IMR-90 (cell line): ENCODE results near the gene TCAP. TPM values are rescaled to one million over a fixed set of nuclear protein-coding genes. Genes with fewer than 3 reads are reported as not detected.

Experiments
- RCOR1 ChIP-seq: IDR thresholded peaks from 2 replicates; pipeline ENCODE4 v1.6.1; 2012; ENCODE audit warnings: mild to moderate bottlenecking, low read length, improper control_type of control experiment; ENCODE audit not compliant: insufficient replicate concordance
- polyA plus RNA-seq, 3 experiments: library from polyadenylated mRNA; depleted of rRNA; stranded (reverse); fragments of >200 nt; gene quantifications; 2 replicates each; pipeline ENCODE4 v1.2.3, GENCODE V29; 2012; ENCODE audit warnings: low replicate concordance in 1 of 3
- total RNA-seq: library from RNA; depleted of rRNA; stranded (reverse); fragments of >200 nt; gene quantifications from 2 replicates; pipeline ENCODE4 v1.2.3, GENCODE V29; 2012
- TF ChIP-seq, protein P1 (sequence below): fragments of 150-350 bp; IDR thresholded peaks from 2 replicates; pipeline ENCODE4 v1.6.1; 2016; ENCODE audit warnings: low read depth, mild to moderate bottlenecking, low read length, moderate library complexity, borderline replicate concordance

The TCAP gene
- total and polyA plus RNA-seq, 2 of the 4 experiments (the other 2 are of a cell fraction): under 0.01 to 0.21 TPM

DNA sequence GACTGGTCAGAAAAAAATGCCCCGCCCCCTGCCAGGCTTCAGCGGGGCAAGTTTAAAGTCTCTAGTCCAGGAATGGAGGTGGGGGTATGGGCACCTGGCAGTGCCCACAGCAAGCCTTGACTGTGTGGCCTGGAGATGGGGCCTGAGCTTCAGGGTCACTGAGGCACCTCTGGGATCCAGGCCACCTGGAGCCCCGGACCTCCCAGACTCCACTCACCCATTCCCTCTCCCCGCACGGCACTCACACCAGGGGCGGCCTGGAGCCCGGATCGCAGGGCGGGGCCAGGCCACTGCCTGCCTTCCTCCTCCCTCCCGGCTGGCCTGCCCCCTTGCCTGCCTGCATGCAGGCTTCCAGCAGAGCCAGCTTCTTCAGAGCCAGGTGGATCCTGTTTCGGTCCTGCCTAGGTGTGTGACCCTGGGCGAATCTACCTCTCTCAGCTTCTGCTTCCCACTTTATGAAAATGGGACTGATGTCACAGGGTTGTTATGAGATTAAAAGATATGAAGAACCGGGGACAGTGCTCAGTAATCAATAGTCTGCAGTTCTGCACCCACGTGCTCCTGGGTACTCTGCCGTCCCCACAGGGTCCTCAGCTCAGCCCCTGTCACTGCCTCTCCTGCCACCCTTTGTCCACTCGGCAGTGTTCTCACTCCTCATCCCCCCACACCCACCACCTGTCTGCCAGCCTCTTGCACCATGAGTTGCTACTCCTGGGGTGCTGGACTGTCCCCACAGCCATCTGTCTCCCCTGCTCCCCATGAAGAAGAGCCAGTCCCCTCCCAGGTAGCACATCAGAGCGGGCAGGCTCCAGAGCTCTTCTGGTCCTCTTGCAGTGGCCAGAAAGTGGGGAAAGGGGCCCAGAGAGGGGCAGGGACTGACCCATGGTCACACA is 1.2 kb upstream of the TCAP start (continued):
- TF ChIP-seq, protein P1, sequence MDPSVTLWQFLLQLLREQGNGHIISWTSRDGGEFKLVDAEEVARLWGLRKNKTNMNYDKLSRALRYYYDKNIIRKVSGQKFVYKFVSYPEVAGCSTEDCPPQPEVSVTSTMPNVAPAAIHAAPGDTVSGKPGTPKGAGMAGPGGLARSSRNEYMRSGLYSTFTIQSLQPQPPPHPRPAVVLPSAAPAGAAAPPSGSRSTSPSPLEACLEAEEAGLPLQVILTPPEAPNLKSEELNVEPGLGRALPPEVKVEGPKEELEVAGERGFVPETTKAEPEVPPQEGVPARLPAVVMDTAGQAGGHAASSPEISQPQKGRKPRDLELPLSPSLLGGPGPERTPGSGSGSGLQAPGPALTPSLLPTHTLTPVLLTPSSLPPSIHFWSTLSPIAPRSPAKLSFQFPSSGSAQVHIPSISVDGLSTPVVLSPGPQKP: no peak
- TF ChIP-seq RCOR1: no peak
